ENCODE measurements around the gene ZNF766.
"Not testable (repeated sequence)": the region's sequence is repeated elsewhere in the genome, so short reads cannot be mapped to it uniquely, and the experiment has no call there.

The ZNF766 gene

DNA sequence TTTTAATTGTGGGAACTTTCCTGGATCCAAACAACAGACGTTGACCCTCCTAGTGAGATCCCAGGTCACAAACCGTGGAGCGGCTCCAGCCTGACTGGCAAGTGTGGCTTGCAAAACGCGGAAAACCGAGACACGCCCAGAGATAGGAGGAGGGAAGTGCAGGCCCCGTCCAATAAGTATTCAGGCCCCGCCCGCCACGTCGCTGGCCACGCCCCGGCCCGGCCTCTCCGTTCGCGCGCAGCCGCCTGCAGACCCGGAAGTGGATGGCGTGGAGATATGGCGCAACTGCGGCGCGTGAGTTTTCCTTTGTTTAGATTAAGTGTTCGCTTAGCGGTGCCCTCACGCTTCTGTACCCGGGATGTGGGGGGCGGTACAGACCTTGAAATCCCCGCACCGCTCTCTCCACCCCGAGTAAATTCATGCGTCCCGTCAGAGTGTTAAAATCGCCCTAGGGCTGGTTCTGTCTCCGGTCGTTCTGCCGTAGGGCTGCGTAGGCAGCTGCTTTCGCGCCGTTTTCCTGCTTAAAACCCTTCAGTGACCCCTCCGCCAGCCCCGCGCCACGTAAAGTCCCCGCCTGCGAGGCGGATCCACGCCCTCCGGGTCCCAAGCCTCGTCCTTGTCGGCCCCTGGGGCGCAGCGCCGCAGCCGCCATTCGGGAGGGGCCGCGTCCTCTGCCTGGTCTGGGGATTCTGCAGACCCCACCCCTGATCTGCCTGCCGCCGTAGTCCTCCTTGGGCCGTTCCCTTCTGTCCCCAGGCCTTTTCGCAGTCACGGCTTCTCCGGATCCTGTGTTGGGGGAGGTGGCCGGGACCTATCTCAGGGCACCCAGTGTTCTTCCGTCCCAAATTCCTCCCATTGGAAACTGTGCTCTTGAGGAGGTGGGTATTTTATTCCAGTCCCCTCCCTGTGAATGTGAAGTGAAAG is at the start of gene ZNF766:
ZNF766 (plus strand) TSS at position 250 of the 924 bp plus-strand sequence; CDS start at position 277, 27 bp downstream.
- DNase-seq: peak; percentile 85

DNA sequence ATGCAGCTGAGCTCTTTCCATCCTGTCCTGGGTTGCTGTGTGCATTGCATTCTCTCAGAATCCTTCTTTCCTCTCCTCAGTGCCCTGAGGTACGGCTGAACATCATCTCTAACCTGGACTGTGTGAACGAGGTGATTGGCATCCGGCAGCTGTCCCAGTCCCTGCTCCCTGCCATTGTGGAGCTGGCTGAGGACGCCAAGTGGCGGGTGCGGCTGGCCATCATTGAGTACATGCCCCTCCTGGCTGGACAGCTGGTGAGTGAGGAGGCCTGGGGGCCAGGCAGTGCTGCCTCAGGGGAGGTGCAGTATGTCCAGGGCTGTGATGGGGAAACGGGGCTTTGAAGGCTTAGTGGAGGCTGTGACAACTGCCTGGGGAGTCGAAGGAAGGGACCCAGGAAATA is 49.8 kb upstream of the ZNF766 start:
- DNase-seq: no peak

DNA sequence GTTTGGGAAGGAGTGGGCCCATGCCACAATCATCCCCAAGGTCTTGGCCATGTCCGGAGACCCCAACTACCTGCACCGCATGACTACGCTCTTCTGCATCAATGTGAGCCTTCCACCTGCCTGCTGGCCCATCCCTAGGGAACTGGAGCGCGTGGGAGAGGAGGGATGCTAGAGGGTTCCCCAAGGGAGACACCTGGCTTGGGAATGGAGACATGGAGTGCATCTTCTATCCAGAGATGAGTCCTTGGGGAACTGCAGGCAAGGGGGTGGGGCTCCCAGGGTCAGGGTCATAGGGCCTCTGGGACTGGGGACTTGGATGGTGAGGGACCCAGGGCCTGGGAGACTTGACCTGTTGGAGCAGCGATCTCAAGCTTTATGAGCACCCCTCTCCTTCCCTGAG is 48.4 kb upstream of the ZNF766 start:
- no peak for DNase-seq

DNA sequence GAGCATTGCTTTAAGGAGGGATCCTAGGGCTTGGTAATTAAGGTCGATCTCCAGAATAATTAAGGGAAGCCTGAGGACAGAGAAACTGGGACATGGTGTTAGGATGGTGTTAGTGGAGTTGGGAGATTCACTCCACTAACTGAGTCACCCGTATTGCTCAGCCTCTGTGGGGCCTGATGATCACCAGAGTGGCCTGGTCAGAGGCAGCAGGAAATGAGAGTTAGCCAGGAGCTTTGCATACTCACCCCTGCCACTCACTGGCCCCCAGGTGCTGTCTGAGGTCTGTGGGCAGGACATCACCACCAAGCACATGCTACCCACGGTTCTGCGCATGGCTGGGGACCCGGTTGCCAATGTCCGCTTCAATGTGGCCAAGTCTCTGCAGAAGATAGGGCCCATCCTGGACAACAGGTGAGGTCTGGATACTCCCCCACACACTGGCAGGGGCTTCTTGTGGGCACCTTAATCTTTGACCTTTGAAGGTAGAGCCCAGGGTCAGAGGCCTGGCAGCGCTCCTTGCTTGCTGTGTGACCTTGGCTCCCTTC is 47.5 kb upstream of the ZNF766 start:
- no peak for DNase-seq

DNA sequence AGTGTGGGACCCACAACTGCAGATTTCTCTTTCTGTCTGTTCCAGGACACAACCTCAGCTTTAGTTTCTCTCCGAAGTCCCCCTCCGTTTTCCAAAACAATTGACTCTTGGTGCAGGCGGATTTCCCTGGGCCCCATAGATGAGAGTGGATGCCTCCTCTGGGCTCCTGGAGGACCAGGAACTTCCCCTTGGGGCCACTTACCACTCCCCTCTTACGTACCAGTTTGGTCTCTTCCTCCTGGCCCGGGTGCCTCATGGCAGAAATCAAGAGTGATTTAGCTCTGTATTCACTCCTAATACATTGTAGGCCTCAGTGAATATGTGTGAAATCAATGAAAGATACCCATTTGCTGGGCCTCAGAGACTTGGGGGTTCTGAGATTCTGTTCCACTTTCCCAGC is 45.2 kb upstream of the ZNF766 start:
- DNase-seq: no peak

DNA sequence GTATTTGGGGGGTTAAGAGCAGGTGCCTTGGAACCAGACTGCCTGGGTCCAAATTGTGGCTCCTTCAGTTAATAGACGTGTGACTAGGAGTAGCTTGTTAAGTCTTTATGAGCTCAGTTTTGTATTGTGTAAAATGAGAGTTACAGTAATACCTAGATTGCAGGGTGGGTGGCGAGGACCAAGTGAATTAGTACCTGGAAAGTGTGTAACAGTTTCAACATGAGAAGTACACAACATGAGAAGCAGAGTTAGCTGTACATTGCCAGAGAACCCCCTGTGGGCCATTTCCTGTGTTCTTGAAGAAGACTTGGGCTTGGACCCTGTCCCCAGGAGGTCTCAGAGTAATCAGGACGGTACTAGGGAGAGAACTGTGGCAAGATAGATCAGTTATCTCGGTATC is 42.7 kb upstream of the ZNF766 start:
- no peak for DNase-seq

DNA sequence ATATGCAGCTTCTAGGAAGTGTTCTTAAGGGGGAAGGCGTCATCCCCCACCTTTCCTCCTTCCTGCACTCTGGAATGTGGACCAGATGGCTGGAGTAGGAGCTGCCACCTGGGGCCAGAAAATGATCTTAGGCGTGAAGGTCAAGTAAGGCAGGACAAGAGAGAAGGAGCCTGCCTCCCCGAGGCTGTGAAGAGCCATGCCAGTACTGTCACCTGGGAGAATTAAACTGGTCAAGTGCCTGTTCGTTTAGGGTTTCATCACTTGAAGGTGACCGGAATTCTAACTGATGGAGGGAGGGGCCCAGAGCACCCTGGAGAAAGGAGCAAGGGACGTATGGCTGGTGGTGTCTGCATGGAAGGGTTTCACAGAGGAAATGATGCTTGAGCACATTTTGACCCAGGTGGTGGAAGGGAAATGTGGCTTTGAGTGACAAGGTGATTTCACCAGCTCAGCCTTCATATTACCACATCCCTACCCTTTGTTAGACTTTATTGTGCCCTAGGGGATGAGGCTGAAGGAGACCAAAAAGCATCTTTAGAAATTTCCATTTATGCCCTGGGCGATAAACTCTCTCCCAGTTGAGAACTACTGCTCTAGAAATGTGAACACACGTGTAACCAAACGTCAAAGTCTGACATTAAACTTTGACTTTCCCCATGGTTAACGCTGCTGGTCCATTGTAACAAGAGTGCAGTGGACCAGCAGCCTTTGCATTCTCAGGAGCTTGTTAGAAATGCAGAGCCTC is 42.0 kb upstream of the ZNF766 start:
- no peak for DNase-seq

DNA sequence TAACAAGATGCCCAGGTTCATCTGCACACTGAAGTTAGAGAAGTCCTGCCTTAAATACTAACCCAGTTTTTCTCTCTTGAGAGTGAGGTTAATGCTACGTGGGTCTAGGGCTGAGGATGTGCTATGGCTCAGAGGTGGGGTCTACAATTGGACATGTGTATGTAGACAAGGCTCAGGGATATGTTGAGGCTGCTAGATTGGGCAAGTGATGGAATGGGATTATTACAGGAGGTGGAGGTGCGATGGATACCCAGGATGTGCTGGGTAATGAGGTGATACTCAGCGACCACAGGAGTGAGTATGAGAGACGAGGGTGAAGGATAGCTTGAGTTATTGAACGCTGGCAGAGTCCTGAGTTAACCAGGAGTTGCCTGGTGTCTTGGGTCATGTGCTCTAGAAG is 41.4 kb upstream of the ZNF766 start:
- DNase-seq: no peak

DNA sequence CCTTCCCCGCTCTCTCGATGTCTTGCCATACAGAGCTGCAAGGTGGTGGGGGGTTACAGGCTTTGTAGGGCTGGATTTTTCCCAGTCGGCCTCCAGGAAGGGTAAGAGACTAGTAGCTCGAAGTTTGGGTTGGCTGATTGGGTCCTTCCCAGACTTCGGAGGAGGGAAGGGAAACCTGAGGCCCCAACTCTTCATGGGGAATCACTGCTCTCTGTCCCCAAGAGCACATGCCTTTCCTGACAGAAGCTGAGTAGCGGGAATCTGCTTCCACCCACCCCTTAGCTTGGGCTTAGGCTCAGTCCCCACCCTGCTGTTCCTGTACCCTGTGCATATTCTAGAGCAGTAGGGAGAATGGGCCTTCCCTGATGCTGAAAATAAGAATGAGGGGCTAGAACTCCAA is 39.9 kb upstream of the ZNF766 start:
- no peak for DNase-seq

DNA sequence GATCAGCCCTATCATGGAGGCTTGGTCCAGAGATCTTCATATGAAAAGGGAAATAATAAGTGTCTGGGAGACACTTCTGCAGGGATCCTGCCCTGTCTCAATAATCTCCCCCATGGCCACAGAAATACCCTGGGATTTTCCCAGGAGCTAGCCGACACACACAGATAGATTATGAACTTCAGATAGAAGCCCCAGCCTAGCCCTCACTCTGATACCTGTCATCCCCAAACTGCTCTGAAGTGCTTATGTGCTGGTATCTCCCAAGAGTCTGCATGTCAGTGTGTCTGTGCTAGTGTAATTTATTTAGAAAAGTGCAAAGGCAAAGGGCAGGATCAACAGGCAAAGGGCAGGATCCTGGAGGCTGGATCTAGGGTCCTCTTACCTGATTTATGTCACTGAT is 38.7 kb upstream of the ZNF766 start:
- no peak for DNase-seq

DNA sequence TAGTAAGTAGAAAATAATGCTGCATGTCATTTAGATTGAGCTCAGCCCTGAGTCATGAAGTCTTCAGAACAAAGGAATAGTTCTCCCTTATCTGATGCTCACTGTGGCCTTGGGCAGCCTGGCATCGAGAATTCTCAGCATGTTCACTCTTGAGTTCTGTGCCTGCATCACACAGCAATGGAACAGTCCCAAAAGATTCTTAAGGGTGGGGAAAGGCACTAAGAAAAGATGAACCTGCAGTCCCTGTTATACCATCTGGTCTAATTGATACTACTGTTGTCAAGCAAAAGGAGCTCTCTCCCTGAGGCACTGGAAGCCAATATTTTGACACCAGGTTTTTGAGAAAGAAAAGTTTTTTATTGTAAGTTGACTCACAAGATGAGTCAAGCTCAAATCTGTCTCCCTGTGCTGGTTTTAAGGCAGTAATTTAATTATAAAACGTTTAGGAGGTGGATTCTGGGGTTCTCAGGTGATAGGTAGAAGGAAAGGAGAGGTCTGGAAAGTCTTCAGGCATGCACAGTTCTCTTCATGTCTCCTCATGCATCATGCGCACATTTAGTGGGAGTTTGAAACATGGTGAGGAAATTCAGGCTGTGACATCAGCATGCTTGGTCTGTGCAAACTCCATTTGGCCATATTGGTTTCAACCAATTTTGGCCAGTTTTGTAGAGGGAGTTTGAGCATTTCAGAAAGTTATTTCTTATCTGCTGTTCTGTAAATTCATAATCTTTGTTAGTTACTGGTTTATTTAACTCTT is 38.1 kb upstream of the ZNF766 start:
- DNase-seq: no peak

DNA sequence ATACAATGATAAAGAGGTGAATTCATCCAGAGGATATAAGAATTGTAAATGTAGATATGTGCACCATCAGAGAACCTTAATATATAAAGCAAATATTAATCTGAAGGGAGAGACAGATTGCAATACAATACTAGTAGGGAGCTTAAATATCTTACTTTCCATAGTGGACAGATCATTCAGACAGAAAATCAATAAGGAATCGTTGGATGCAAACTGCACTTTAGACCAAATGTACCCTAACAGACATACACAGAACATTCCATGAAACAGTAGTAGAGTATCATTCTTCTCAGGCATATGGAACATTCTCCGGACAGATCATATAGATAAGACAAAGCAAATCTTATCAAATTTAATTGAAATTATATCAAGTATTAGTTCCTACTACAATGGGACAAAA is 35.0 kb upstream of the ZNF766 start:
- DNase-seq: no peak

DNA sequence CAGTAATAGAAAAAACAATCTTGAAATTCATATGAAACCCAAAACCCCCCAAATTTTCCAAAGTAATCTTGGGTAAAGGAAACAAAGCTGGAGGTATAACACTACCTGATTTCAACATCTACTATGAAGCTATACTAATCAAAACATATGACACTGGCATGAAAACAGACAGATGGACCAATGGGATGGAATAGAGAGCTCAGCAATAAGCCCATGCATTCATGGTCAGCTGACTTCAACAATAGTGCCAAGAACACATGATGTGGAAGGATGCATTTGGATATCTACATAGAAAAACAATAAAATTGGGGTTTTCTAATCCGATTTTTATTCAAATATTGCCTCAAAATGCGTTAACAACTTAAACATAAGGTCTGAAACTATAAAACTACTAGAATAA is 32.2 kb upstream of the ZNF766 start:
- no peak for DNase-seq

DNA sequence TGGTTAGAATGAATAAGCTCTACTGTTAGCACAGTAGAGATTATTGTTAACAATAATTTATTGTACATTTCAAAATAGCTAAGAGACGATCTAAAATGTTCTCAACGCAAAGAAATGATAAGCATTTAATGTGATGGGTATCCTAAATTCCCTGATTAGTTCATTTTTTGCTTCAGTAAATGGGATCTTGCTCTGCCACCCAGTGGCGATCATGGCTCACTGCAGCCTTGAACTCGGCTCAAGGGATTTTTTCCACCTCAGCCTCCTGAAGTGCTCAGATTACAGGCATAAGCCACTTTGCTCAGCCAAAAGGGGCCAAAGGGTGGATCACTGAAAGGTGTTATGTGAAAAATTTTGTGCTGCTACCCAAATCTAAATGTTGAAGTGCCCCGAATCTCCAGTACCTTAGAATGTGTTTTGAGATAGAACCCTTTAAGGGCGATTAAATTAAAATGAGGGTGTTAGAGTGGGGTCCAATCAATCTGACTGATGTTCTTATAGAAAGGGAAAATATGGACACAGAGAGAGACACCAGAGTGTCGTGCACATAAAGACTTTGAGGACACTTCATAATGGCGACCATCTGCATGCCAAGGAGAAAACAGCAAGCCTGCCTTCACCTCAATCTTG is 31.5 kb upstream of the ZNF766 start:
- peak; percentile 34 for DNase-seq

DNA sequence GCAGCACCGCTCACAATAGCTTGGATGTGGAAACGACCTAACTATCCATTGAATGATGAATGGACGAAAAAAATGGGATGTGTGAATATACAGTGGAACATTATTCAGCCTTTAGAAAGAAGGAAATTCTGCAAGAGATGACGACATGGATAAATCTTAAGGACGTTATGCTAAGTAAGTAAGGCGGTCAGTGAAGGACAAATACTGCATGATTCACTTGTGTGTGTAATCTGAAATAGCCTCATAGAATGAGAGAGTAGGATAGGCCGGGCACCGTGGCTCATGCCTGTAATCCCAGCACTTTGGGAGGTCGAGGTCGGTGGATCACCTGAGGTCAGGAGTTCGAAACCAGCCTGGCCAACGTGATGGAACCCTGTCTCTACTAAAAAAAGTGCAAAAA is 25.4 kb upstream of the ZNF766 start:
- no peak for DNase-seq

DNA sequence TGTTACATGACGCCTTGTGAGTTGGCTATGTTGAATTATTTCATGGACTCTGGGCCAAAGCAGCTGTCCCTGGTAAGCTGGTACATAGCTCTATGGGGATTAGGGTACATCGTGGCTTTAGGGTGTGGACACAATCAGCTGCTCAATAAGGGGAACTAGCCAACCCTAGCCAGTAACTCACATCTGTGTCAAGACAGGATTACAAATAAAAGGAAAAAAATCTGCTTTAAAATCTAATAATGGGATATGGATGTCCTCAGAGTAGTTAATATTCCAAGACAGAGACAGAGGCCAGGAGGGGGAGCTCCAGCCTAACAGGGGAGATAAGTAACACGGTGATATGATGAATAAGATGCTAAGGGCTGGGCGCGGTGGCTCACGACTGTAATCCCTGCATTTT is 21.1 kb upstream of the ZNF766 start:
- no peak for DNase-seq

DNA sequence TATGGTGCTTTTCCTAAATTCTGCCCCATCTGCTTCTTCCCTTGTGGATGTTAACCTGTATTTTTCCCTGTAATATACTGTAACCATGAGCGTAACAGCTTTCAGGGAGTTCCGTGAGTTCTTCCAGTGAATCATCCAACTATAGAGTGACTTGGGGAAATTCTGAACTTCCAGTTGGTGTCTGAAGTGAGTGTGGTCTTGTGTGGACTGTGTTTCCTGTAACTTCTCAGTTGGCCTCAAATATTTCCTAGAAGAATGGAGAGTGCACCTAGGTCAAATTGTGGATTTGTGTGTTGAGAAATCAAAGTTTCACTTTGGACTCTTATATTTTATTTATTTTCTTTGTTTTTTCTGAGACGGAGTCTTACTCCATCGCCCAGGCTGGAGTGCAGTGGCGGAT is 11.0 kb upstream of the ZNF766 start:
- DNase-seq: no peak

DNA sequence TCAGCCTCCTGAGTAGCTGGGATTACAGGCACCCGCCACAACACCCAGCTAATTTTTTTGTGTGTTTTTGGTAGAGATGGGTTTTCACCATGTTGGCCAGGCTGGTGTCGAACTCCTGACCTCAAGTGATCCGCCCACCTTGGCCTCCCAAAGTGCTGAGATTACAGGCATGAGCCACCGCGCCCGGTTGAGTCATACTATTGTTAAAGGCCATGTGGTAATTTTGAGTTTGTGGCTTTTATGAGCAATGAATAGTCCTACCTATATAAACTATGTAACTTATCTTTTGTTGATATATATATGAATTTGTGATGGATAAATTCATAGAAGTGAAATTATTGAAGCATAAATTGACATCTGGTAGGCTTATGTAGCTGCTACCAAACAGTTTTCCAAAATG is 3.8 kb upstream of the ZNF766 start:
- DNase-seq: not testable (repeated sequence)

DNA sequence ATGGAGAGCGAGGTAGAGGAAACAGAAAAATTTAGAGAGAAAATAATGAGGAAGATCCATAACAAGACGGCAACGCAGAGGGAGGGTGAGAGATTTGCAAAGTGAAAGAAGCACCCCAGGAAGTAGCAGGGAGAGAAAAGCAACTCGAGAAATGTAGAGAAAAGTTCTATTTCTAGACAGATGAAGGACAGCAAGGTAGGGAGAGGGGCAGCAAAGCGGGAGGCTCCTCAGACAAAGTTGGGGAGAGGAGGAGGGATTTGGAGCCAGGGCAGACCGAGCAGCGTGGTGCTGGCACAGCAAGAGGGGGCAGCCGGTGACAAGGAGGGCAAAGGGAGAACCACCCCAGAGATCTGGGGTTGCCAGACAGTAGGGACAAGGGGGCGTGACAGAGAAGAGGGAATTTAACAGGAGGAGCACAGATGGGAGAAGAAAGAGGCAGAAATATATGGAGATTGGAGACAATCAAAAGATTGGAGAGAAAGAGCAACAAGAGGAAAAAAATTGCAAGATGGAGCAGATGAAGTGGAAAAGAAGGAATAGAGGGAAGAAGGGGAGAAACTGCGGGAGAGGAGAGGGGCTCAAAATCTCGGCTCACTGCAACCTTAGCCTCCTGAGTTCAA is 989 bp downstream of the ZNF766 start:
- DNase-seq: no peak

DNA sequence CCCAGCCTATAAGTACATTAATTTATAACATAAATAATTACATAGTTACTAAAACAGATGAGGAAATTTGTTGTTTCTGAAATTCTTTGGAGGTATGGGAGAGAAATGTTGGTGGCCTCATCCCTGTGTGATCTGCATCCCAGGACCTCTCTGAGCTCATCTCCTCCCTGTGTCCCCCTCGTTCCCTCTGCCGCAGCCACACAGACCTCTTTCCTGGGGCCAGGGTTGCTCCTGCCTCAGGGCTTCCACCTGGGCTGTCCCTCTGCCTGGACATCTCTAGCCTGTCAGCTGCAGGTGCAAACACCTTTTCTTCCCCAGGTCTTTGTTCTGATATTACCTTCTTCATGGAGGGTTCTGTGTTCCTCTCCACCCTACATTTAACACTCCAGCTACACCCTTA is 3.9 kb downstream of the ZNF766 start:
- DNase-seq: no peak

DNA sequence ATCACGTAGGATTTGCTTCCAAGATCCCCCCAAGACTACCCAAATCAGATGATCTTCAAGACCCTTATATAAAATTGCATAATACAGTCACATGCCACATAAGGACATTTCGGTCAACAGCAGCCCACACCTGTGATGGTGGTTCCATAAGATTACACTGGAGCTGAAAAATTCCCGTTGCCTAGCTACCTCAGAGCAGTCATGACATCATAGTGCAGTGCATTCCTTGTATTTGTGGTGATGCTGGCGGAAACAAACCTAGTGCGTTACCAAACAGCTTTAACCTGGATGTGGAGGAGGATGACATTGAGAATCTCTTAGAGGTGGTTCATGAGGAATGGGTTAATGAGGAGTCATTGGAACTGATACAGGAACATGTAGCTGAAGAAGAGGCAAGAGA is 4.8 kb downstream of the ZNF766 start:
- DNase-seq: no peak

DNA sequence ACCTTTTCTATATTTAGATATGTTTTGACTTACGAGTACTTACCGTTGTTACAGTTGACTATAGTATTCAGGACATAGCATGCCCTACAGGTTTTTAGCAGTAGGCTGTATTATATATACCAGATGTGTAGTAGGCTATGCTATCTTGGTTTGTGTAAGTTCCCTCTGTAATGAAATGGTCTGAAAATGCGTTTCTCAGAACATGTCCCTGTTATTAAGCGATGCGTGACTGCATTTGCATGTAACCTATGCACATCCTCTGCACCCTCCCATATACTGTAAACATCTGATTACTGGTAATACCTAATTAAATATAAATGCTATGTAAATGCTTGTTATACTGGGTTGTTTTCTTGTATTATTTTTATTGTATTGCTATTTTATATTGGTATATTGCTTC is 6.6 kb downstream of the ZNF766 start:
- no peak for DNase-seq
